Activated naive CD8-positive, alpha-beta T cell treated with anti-CD3 and anti-CD28 coated beads for 36 hours (primary cell): ENCODE data around the gene PRR9. TPM values are rescaled to one million over a fixed set of nuclear protein-coding genes. Genes with fewer than 3 reads are reported as not detected.
"Not testable (repeated sequence)": the region's sequence is repeated elsewhere in the genome, so short reads cannot be mapped to it uniquely, and the experiment has no call there.

Experiments used
- DNase-seq: peaks from one replicate; pipeline ENCODE4 v3.0.0; 2021
- H3K27ac Mint-ChIP-seq: one replicate; pipeline ENCODE4 v1.8.0; 2022; ENCODE audit warnings: mild to moderate bottlenecking, moderate library complexity, mixed read lengths
- H3K27me3 Mint-ChIP-seq: one replicate; pipeline ENCODE4 v1.8.0; 2022; ENCODE audit warnings: mild to moderate bottlenecking, mixed read lengths
- H3K36me3 Mint-ChIP-seq: one replicate; pipeline ENCODE4 v1.8.0; 2021; ENCODE audit warnings: mild to moderate bottlenecking, mixed read lengths
- H3K4me1 Mint-ChIP-seq: one replicate; pipeline ENCODE4 v1.8.0; 2021; ENCODE audit warnings: mixed read lengths
- H3K4me3 Mint-ChIP-seq: one replicate; pipeline ENCODE4 v1.8.0; 2022; ENCODE audit warnings: mild to moderate bottlenecking, moderate library complexity, mixed read lengths
- H3K9me3 Mint-ChIP-seq: one replicate; pipeline ENCODE4 v1.8.0; 2022; ENCODE audit warnings: mixed read lengths
- total RNA-seq, 2 experiments: library from RNA; stranded (reverse); gene quantifications; one replicate each; pipeline ENCODE4 v1.2.3, GENCODE V29; 2021

Gene PRR9
- total RNA-seq: not detected

DNA sequence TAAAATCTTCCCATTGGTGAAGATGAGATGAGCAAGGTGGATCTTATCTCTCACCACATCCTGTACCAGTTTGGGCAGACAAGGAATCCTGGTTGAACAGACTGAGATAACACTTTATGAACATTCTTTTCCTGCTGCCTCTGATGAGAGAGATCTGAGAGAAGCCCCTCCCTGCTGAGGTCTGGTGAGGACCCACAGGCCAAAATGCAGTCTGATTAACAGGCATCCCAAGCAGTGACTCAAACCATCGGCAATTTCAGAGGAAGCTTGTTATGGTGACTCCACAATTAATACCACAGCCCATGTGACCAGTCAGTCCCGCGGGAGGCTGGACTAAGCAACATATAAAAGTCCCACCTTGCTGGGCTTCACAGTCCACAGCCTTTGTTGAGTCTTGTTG is at the start of gene PRR9:
Gene PRR9 (plus strand): TSS at position 373 of the 400 bp plus-strand sequence. CDS start 561 bp downstream, outside the sequence.
- Mint-ChIP-seq H3K9me3 (no peaks in the 10 kb centered on the region), H3K4me3 (no peak within 1 kb of the TSS), H3K27ac (no peak within 1 kb of the TSS), H3K27me3 (peaks cover 15% of the 10 kb centered on the region), H3K4me1 (no peaks in the 10 kb centered on the region), H3K36me3 (no peaks in the 10 kb centered on the region)
- no peak for DNase-seq

GRCh38 chr1:153168686-153169085 is 48.7 kb upstream of the PRR9 start:
- DNase-seq: no peak
- Mint-ChIP-seq H3K9me3 (no peaks in the 10 kb centered on the region), H3K4me1 (no peaks in the 10 kb centered on the region), H3K27ac (no peak overlapping the region), H3K27me3 (peaks cover 25% of the 10 kb centered on the region), H3K36me3 (no peaks in the 10 kb centered on the region), H3K4me3 (no peak overlapping the region)

DNA sequence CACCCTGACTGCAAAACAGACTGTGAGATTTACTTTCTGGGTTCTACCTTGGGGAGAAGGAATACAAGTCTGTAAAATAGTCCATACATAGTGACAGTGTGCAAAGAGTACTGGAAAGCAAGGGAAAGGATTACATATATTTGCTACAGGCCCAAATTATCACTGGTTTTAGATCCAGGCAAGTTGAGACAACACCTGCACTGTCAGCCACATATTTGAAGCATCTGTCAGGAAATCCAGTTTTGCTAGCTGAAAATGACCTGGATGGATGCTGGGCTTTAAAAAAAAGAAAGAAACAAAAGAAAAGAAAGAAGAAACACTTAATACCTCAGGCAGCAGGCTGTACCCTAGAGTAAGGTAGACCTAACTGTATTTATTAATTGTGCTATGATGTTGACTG is 42.8 kb upstream of the PRR9 start:
- H3K9me3 Mint-ChIP-seq: no peaks in the 10 kb centered on the region
- H3K27ac Mint-ChIP-seq: no peak overlapping the region
- H3K36me3 Mint-ChIP-seq: no peaks in the 10 kb centered on the region
- peaks cover 7% of the 10 kb centered on the region for H3K27me3 Mint-ChIP-seq
- H3K4me3 Mint-ChIP-seq: no peak overlapping the region
- no peaks in the 10 kb centered on the region for H3K4me1 Mint-ChIP-seq
- no peak for DNase-seq

DNA sequence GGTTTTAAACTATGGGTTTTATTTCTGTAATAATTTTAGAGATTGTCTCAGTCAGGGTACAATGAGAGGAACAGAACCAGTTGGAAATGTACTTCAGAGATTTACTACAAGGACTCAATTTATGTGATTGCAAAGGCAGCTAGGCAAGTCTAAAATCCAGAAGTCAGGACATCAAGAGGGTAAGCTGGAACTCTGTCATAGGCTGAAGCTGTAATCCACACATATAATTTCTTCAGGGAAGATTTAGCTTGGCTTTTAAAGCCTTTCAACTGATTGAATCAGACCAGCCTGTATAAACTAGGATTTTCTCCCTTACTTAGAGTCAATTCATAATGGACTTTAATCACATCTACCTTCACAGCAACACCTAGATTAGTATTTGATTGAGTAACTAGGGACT is 38.5 kb upstream of the PRR9 start:
- H3K27me3 Mint-ChIP-seq: peaks cover 19% of the 10 kb centered on the region
- H3K27ac Mint-ChIP-seq: no peak overlapping the region
- DNase-seq: no peak
- no peaks in the 10 kb centered on the region for H3K9me3 Mint-ChIP-seq
- H3K4me1 Mint-ChIP-seq: no peaks in the 10 kb centered on the region
- no peaks in the 10 kb centered on the region for H3K36me3 Mint-ChIP-seq
- no peak overlapping the region for H3K4me3 Mint-ChIP-seq

- Mint-ChIP-seq H3K36me3 (no peaks in the 10 kb centered on the region), H3K27ac (no peak overlapping the region), H3K4me1 (no peaks in the 10 kb centered on the region), H3K9me3 (peaks cover 3% of the 10 kb centered on the region), H3K27me3 (peaks cover 26% of the 10 kb centered on the region), H3K4me3 (no peak overlapping the region)
- DNase-seq: no peak
Measured at GRCh38 chr1:153180556-153180955, 36.8 kb upstream of the PRR9 start.

GRCh38 chr1:153188301-153188700 is 29.1 kb upstream of the PRR9 start:
- H3K36me3 Mint-ChIP-seq, H3K27ac Mint-ChIP-seq, H3K4me3 Mint-ChIP-seq, DNase-seq, H3K4me1 Mint-ChIP-seq: not testable (repeated sequence)
- H3K9me3 Mint-ChIP-seq: peaks cover 12% of the 10 kb centered on the region
- H3K27me3 Mint-ChIP-seq: peaks cover 64% of the 10 kb centered on the region

- Mint-ChIP-seq H3K36me3 (no peaks in the 10 kb centered on the region), H3K27me3 (peaks cover 66% of the 10 kb centered on the region), H3K4me3 (no peak overlapping the region), H3K9me3 (peaks cover 10% of the 10 kb centered on the region), H3K4me1 (no peaks in the 10 kb centered on the region), H3K27ac (no peak overlapping the region)
- no peak for DNase-seq
Measured at GRCh38 chr1:153190373-153190772, 27.0 kb upstream of the PRR9 start.

GRCh38 chr1:153192697-153193096 is 24.7 kb upstream of the PRR9 start:
- peaks cover 61% of the 10 kb centered on the region for H3K27me3 Mint-ChIP-seq
- H3K4me3 Mint-ChIP-seq: no peak overlapping the region
- H3K4me1 Mint-ChIP-seq: no peaks in the 10 kb centered on the region
- no peak for DNase-seq
- H3K27ac Mint-ChIP-seq: no peak overlapping the region
- H3K36me3 Mint-ChIP-seq: no peaks in the 10 kb centered on the region
- H3K9me3 Mint-ChIP-seq: no peaks in the 10 kb centered on the region

GRCh38 chr1:153194331-153195050 is 22.9 kb upstream of the PRR9 start:
- no peaks in the 10 kb centered on the region for H3K9me3 Mint-ChIP-seq
- peaks cover 63% of the 10 kb centered on the region for H3K27me3 Mint-ChIP-seq
- H3K27ac Mint-ChIP-seq: no peak overlapping the region
- H3K4me1 Mint-ChIP-seq: no peaks in the 10 kb centered on the region
- no peak for DNase-seq
- no peaks in the 10 kb centered on the region for H3K36me3 Mint-ChIP-seq
- H3K4me3 Mint-ChIP-seq: no peak overlapping the region

DNA sequence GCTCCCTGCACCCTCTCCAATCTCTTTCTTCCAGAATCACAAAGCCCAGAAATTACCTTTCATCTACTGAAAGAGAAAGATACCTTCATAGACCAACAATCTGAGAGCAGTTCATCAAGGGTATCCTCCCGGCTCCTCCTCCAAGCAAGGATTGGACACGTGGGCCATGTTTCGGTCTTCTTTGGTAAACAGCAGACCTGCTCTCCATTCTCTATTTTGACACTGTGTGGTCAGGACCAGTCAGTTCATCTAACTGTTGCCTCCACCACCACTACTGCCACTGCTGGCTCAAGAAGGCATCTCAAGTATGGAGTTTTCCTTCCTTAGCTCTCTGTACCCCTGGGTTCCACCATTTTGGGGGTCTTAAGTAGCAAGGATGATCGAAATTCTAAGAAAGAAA is 22.2 kb upstream of the PRR9 start:
- Mint-ChIP-seq H3K27me3 (peaks cover 58% of the 10 kb centered on the region), H3K27ac (no peak overlapping the region), H3K4me3 (no peak overlapping the region), H3K4me1 (no peaks in the 10 kb centered on the region), H3K9me3 (no peaks in the 10 kb centered on the region), H3K36me3 (no peaks in the 10 kb centered on the region)
- no peak for DNase-seq

GRCh38 chr1:153202006-153202405 is 15.4 kb upstream of the PRR9 start:
- Mint-ChIP-seq H3K4me1 (no peaks in the 10 kb centered on the region), H3K27me3 (peaks cover 18% of the 10 kb centered on the region), H3K27ac (no peak overlapping the region), H3K36me3 (no peaks in the 10 kb centered on the region), H3K4me3 (no peak overlapping the region), H3K9me3 (no peaks in the 10 kb centered on the region)
- DNase-seq: no peak

- Mint-ChIP-seq H3K27ac (no peak within 1 kb of the TSS), H3K9me3 (no peaks in the 10 kb centered on the region), H3K27me3 (peaks cover 26% of the 10 kb centered on the region), H3K4me1 (no peaks in the 10 kb centered on the region), H3K36me3 (no peaks in the 10 kb centered on the region), H3K4me3 (no peak within 1 kb of the TSS)
- no peak for DNase-seq
Measured at GRCh38 chr1:153203130-153203529, 14.3 kb upstream of the PRR9 start, which contains the start of gene LELP1. LELP1 (plus strand) TSS chr1:153203430; CDS start chr1:153204708, 1,278 bp downstream.

DNA sequence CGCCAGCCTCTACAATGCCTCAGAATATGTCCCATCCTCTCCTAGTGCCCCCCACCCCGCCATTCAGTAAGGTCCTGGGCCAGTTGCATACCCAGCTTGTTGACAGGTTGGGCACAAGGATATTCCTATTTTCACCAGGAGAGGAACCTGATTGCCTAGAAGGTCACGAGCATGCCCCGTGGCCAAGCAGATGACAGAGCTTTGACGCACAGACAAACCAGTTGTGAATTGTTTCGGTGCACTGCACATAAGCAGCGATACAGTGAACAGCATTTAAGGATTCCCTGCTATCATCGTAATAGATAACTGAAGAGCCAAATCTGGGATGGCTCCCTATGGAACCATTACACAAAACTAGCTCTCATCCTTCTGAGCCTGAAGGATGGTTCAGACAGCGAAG is 10.8 kb upstream of the PRR9 start:
- Mint-ChIP-seq H3K36me3 (no peaks in the 10 kb centered on the region), H3K9me3 (no peaks in the 10 kb centered on the region), H3K4me1 (no peaks in the 10 kb centered on the region), H3K27ac (no peak overlapping the region), H3K4me3 (no peak overlapping the region), H3K27me3 (peaks cover 28% of the 10 kb centered on the region)
- no peak for DNase-seq

DNA sequence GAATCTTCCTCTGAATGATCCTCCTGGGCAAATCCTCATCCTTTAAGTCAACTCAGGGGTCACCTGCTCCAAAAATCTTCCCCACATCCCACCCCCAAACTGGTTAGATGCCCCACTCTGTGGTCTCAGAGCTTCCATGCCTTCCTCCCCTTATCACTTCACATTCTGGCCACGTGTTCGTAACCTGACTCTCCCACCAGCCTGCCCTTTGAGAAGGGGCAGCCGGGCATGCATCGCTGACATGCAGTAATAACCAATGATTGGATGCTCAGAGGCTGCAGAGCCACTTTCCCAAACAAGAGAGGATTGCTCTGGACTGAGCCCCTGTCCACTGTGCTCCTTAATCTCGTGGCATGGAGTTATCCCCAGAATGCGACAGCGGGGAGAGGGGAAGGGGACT is 7.2 kb upstream of the PRR9 start:
- no peak overlapping the region for H3K27ac Mint-ChIP-seq
- no peak for DNase-seq

GRCh38 chr1:153212201-153212600 is 5.2 kb upstream of the PRR9 start:
- Mint-ChIP-seq H3K4me3 (no peak overlapping the region), H3K9me3 (no peaks in the 10 kb centered on the region), H3K4me1 (no peaks in the 10 kb centered on the region), H3K36me3 (no peaks in the 10 kb centered on the region), H3K27ac (no peak overlapping the region), H3K27me3 (peaks cover 28% of the 10 kb centered on the region)
- DNase-seq: no peak

More for the DNA sequence above, 7.2 kb upstream of the PRR9 start:
- Mint-ChIP-seq H3K9me3 (no peaks in the 10 kb centered on the region), H3K4me3 (no peak overlapping the region), H3K36me3 (no peaks in the 10 kb centered on the region), H3K27me3 (peaks cover 32% of the 10 kb centered on the region), H3K4me1 (no peaks in the 10 kb centered on the region)

- Mint-ChIP-seq H3K9me3 (no peaks in the 10 kb centered on the region), H3K4me3 (no peak overlapping the region), H3K4me1 (no peaks in the 10 kb centered on the region), H3K36me3 (no peaks in the 10 kb centered on the region), H3K27me3 (peaks cover 21% of the 10 kb centered on the region), H3K27ac (no peak overlapping the region)
- DNase-seq: no peak
Measured at GRCh38 chr1:153213519-153213918, 3.9 kb upstream of the PRR9 start.
